ENCODE measurements around the gene UBXN6. TPM values are rescaled to one million over a fixed set of nuclear protein-coding genes. Genes with fewer than 3 reads are reported as not detected.

UBXN6 gene
- total RNA-seq, 1 donor from 2014 or later: 63.6 TPM

DNA sequence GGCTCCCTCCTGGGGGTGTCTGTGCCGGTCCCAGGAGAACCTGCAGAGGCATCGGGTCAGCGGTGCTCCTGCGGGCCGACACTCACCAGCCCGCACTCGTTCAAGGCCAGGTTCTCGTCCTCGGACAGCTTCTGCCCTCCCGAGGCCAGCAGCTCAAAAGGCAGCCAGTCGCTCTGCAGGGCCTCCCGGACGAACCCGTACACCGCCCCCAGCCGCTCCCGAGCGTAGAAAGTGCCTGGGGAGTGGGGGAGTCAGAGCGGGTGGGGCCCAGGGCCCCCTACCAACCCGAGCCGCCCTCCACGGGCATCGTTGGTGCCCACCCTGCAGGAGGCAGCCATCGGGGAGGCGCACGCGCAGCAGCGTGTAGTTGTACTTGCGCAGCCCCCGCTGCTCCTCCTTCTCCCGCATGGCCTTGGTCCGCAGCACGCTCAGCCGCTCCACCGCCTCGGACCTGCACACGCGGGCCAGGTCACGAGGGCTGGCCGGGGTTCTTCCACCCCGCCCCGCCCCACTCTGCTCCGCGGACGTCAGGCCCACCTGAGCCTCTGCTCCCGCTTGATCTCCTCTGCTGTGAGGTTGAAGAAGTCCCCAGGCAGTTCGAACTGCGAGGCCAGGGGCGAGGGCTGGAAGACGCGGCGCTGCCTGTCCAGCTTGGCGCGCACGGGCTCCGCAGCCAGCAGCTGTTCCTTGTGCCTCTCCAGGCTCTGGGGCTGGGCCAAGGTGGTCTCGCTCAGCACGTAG, 11.5 kb downstream of the UBXN6 start:
- TF ChIP-seq EZH2 (IDR thresholded peaks at IDR 0.05; ENCODE audit: insufficient read depth, low read length) (no peak), CTCF (IDR thresholded peaks at IDR 0.05; ENCODE audit: insufficient read depth, low read depth, low read length) (no peak)
- no peak for DNase-seq (ENCODE audit: low read depth)

DNA sequence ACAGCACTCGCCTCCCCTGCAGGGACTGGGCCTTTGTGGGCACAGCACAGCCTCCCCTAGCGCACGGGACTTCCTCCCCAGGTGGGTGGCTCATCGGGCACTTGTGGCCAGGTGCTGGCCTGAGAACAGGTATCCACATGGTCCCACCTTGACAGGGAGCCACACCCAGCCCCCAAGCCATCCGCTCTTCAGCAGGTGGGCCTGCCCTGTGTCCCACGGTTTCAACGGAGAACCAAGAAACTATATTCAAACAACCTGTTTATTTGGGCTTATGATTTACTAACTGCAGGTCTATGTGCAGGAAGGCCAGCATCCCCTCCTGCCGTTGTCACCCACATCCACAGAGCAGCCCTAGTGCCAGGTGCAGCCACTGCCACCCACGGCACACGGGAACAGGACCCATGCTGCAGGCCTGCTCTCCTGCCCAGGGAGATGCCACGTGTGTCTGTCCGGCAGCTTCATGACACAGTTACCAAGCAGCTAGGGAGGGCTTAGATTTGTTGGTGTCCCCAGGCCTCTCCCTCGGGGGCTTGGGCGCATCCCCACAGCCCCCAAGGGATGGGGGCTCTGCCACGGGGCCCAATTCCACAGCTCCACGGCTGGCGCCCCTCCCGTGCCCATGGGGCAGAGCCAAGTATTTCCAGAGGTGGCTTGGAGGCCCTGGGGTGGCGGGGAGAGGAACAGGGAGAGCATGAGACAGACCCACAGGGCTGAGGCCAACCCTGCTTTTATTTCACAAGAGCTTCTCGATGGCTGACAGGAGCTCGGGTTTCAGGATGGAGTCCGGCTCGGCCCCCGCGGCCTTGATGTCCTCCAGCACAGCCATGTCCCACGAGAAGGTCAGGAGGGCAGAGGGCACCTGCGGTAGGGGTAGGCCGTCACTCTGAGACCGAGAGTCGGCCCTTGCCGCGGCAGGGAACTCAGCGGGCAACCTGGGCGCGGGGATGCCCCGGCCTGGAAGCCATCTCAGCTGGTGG, 12.5 kb downstream of the UBXN6 start:
- no peak overlapping the region for H3K27ac ChIP-seq (ENCODE audit: low read depth, low read length)
- no peaks in the 10 kb centered on the region for H3K27me3 ChIP-seq (ENCODE audit: insufficient read depth, low read length)
- peaks cover 11% of the 10 kb centered on the region for H3K36me3 Mint-ChIP-seq (ENCODE audit: low read depth, unreplicated experiment)
- no peak overlapping the region for H3K27ac Mint-ChIP-seq (ENCODE audit: unreplicated experiment)
- no peak for DNase-seq (ENCODE audit: low read depth)
- no peak overlapping the region for H3K4me3 Mint-ChIP-seq (ENCODE audit: unreplicated experiment)
- no peak for FAIRE-seq
- H3K27me3 Mint-ChIP-seq (ENCODE audit: low read depth, unreplicated experiment): no peaks in the 10 kb centered on the region
- no peak overlapping the region for H2AFZ ChIP-seq (ENCODE audit: low read depth, low read length)
- H3K4me1 Mint-ChIP-seq (ENCODE audit: low read depth, unreplicated experiment): peaks cover 3% of the 10 kb centered on the region
- no peaks in the 10 kb centered on the region for H3K9me3 ChIP-seq (ENCODE audit: insufficient read depth, low read depth, low read length)
- no peak overlapping the region for H3K9ac ChIP-seq (ENCODE audit: low read length)
- no peak overlapping the region for H3K4me3 ChIP-seq (ENCODE audit: insufficient read depth, low read depth, low read length)
- no peaks in the 10 kb centered on the region for H3K4me1 ChIP-seq (ENCODE audit: insufficient read depth, low read length)
- no peak overlapping the region for H3K4me2 ChIP-seq (ENCODE audit: low read length)
- no peaks in the 10 kb centered on the region for H3K9me3 Mint-ChIP-seq (ENCODE audit: unreplicated experiment)
- TF ChIP-seq CTCF (IDR thresholded peaks at IDR 0.05; ENCODE audit: insufficient read depth, low read depth, low read length) (no peak), EZH2 (IDR thresholded peaks at IDR 0.05; ENCODE audit: insufficient read depth, low read length) (no peak)
- H3K36me3 ChIP-seq (ENCODE audit: insufficient read depth, low read length): peaks cover 7% of the 10 kb centered on the region
- H3K79me2 ChIP-seq (ENCODE audit: insufficient read depth, low read length): peaks cover 4% of the 10 kb centered on the region
- peaks cover 38% of the 10 kb centered on the region for H4K20me1 ChIP-seq (ENCODE audit: insufficient read depth, low read length)

More for the DNA sequence above, 11.5 kb downstream of the UBXN6 start:
- no peak overlapping the region for H3K4me3 Mint-ChIP-seq (ENCODE audit: unreplicated experiment)
- H3K4me3 ChIP-seq (ENCODE audit: insufficient read depth, low read depth, low read length): no peak overlapping the region
- peaks cover 9% of the 10 kb centered on the region for H3K36me3 ChIP-seq (ENCODE audit: insufficient read depth, low read length)
- H3K9me3 ChIP-seq (ENCODE audit: insufficient read depth, low read depth, low read length): no peaks in the 10 kb centered on the region
- H3K79me2 ChIP-seq (ENCODE audit: insufficient read depth, low read length): peaks cover 4% of the 10 kb centered on the region
- H3K9ac ChIP-seq (ENCODE audit: low read length): no peak overlapping the region
- no peak overlapping the region for H3K27ac Mint-ChIP-seq (ENCODE audit: unreplicated experiment)
- no peaks in the 10 kb centered on the region for H3K4me1 ChIP-seq (ENCODE audit: insufficient read depth, low read length)
- H3K27me3 ChIP-seq (ENCODE audit: insufficient read depth, low read length): no peaks in the 10 kb centered on the region
- H3K9me3 Mint-ChIP-seq (ENCODE audit: unreplicated experiment): no peaks in the 10 kb centered on the region
- peaks cover 11% of the 10 kb centered on the region for H3K36me3 Mint-ChIP-seq (ENCODE audit: low read depth, unreplicated experiment)
- peaks cover 38% of the 10 kb centered on the region for H4K20me1 ChIP-seq (ENCODE audit: insufficient read depth, low read length)
- no peak overlapping the region for H2AFZ ChIP-seq (ENCODE audit: low read depth, low read length)
- H3K4me2 ChIP-seq (ENCODE audit: low read length): no peak overlapping the region
- no peaks in the 10 kb centered on the region for H3K4me1 Mint-ChIP-seq (ENCODE audit: low read depth, unreplicated experiment)
- no peak for FAIRE-seq
- H3K27me3 Mint-ChIP-seq (ENCODE audit: low read depth, unreplicated experiment): no peaks in the 10 kb centered on the region
- H3K27ac ChIP-seq (ENCODE audit: low read depth, low read length): no peak overlapping the region
